ENCODE results near the gene ACACB.
"Not testable (repeated sequence)": the region's sequence is repeated elsewhere in the genome, so short reads cannot be mapped to it uniquely, and the experiment has no call there.

ACACB gene

GRCh38 chr12:109139791-109140190 lies 23.4 kb downstream of the ACACB start:
- FAIRE-seq (no peak), DNase-seq (ENCODE audit: insufficient read length, low spot score) (no peak)
- no peak for TF ChIP-seq CTCF (IDR thresholded peaks at IDR 0.05; ENCODE audit: insufficient read depth, missing control alignments)

GRCh38 chr12:109140560-109140959 lies 24.2 kb downstream of the ACACB start:
- no peak for TF ChIP-seq CTCF (IDR thresholded peaks at IDR 0.05; ENCODE audit: insufficient read depth, missing control alignments)
- DNase-seq (ENCODE audit: insufficient read length, low spot score) (no peak), FAIRE-seq (no peak)

- TF ChIP-seq CTCF (IDR thresholded peaks at IDR 0.05; ENCODE audit: insufficient read depth, missing control alignments), result no peak
- DNase-seq (ENCODE audit: insufficient read length, low spot score), result no peak
- FAIRE-seq, result no peak
Observed at GRCh38 chr12:109144224-109144623, 27.8 kb downstream of the ACACB start.

GRCh38 chr12:109147126-109147525 lies 30.7 kb downstream of the ACACB start:
- FAIRE-seq; DNase-seq (ENCODE audit: insufficient read length, low spot score): not testable (repeated sequence)

GRCh38 chr12:109147954-109148353 lies 31.6 kb downstream of the ACACB start:
- FAIRE-seq, result no peak
- no peak for TF ChIP-seq CTCF (IDR thresholded peaks at IDR 0.05; ENCODE audit: insufficient read depth, missing control alignments)
- DNase-seq (ENCODE audit: insufficient read length, low spot score), result no peak

- FAIRE-seq (no peak), DNase-seq (ENCODE audit: insufficient read length, low spot score) (no peak)
- TF ChIP-seq CTCF (IDR thresholded peaks at IDR 0.05; ENCODE audit: insufficient read depth, missing control alignments), result no peak
Observed at GRCh38 chr12:109150124-109150640, 33.8 kb downstream of the ACACB start.

GRCh38 chr12:109151457-109151856 lies 35.1 kb downstream of the ACACB start:
- no peak for DNase-seq (ENCODE audit: insufficient read length, low spot score)
- FAIRE-seq, result no peak
- no peak for TF ChIP-seq CTCF (IDR thresholded peaks at IDR 0.05; ENCODE audit: insufficient read depth, missing control alignments)
